Mucosa of descending colon (tissue), 3 donors: ENCODE measurements around the gene BCKDHB. TPM values are rescaled to one million over a fixed set of nuclear protein-coding genes. Genes with fewer than 3 reads are reported as not detected.

Experiments
- ATAC-seq: fragments of 200-7000 bp; cut with Tn5 transposase; one replicate; pipeline ENCODE4 v1.9.1; 2020; ENCODE audit warnings: mild to moderate bottlenecking, moderate library complexity
- DNase-seq, 3 donors: peaks; one replicate each; pipeline ENCODE4 v3.0.0-alpha.2; 2020
- H3K36me3 ChIP-seq: fragments of 200-600 bp; one replicate; pipeline ENCODE4 v1.8.0; 2021; ENCODE audit warnings: low read depth, mild to moderate bottlenecking
- H3K4me1 ChIP-seq: fragments of 200-600 bp; one replicate; pipeline ENCODE4 v1.8.0; 2021; ENCODE audit warnings: low read depth, mild to moderate bottlenecking
- H3K4me3 ChIP-seq: fragments of 200-600 bp; one replicate; pipeline ENCODE4 v1.8.0; 2021; ENCODE audit warnings: mild to moderate bottlenecking
- H3K9me3 ChIP-seq: fragments of 200-600 bp; one replicate; pipeline ENCODE4 v1.8.0; 2021; ENCODE audit warnings: mild to moderate bottlenecking
- intact Hi-C, 2 donors: fragments of 100-400 bp; cut with DNase I in 1 of 2; cut with micrococcal nuclease in 1 of 2; formaldehyde crosslinking; loops; one replicate each; pipeline versions ENCODE4 v1.11.0 to v1.11.1; 2022; cut with DNase I, micrococcal nuclease
- total RNA-seq, 3 donors: library from RNA; stranded (reverse); fragmentation: NEBNext Ultra II Directional in 2 of 3; extraction: Animal tissue kit (Norgen Biotek cat#: 25700) in 2 of 3; gene quantifications; one replicate each; pipeline versions ENCODE4 v1.2.1 to v1.2.4, GENCODE V29; 2021 to 2023
- TF ChIP-seq, protein P1 (sequence below): fragments of 200-600 bp; IDR thresholded peaks from one replicate; pipeline ENCODE4 v1.8.0; 2022; ENCODE audit warnings: antibody characterized with exemption, mild to moderate bottlenecking
- donor health status: DM: no; HTN: no; CAD: no; lungs with moderate emphysema.
- donor health status: DM: no; HTN: no; CAD: no.
- donor health status: DM: no; HTN: yes; CAD: no.

The BCKDHB gene
- total RNA-seq, 3 donors from 2014 or later, result 25.8 to 49.7 (median 45.1) TPM

DNA sequence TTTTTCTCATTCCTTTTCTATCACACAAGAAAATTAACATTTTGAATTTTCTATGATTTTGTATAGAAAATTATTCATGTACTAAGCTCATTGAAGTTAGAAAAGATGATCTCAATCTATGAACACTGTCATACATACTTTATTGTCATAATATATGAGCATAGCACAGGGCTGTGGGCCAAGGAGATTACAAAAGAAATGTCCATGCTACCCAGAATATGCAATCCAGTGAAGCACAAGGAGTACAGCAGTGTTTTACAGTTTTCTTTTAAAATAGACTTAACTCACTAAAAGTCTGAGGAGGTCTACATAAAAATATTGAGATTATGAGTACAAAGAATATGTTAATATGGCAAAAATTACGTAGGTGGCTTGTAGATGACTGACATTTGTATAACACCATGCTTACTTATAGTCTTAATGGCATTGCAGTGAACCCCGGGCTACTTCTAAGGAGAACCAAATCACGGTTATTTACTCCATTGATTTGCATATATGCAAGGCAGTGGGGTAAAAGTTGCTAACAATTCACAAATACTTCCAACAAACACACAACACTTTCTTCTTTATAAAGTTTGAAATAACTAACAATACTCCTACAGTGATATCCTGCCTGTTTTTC, 257.1 kb downstream of the BCKDHB start:
- DNase-seq (no peak), ATAC-seq (no peak)
- H3K4me3 ChIP-seq, result no peak overlapping the region
- no peaks in the 10 kb centered on the region for H3K36me3 ChIP-seq
- H3K4me1 ChIP-seq, result no peaks in the 10 kb centered on the region
- H3K9me3 ChIP-seq, result no peaks in the 10 kb centered on the region
- TF ChIP-seq, protein P1, sequence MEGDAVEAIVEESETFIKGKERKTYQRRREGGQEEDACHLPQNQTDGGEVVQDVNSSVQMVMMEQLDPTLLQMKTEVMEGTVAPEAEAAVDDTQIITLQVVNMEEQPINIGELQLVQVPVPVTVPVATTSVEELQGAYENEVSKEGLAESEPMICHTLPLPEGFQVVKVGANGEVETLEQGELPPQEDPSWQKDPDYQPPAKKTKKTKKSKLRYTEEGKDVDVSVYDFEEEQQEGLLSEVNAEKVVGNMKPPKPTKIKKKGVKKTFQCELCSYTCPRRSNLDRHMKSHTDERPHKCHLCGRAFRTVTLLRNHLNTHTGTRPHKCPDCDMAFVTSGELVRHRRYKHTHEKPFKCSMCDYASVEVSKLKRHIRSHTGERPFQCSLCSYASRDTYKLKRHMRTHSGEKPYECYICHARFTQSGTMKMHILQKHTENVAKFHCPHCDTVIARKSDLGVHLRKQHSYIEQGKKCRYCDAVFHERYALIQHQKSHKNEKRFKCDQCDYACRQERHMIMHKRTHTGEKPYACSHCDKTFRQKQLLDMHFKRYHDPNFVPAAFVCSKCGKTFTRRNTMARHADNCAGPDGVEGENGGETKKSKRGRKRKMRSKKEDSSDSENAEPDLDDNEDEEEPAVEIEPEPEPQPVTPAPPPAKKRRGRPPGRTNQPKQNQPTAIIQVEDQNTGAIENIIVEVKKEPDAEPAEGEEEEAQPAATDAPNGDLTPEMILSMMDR, result no peak
- intact Hi-C loops, result no loop called here

- no peak for ATAC-seq
- H3K9me3 ChIP-seq, result no peaks in the 10 kb centered on the region
- H3K4me1 ChIP-seq, result no peaks in the 10 kb centered on the region
- intact Hi-C loops, result no loop called here
- TF ChIP-seq, protein P1, result no peak
- H3K36me3 ChIP-seq, result no peaks in the 10 kb centered on the region
- no peak for DNase-seq
- H3K4me3 ChIP-seq, result no peak overlapping the region
Measured at GRCh38 chr6:80364149-80364548, 257.7 kb downstream of the BCKDHB start.

DNA sequence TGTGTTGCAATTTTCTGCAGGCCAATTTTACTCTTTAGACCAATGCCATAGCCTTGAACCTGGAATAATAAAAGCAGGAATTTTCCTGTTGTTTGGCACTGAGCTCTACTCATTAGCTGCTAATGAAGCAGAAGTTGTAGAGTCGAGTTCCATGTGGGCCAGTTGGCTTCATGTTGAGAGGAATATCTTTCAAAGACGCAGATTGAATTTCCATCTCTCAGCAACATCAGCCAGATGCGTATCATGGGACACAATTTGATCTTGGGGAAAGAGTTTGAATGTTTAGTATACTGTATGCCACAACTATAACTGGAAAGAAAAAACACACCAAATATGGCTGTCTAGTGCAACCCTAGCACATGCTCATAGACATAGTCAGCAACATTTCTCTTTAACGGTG, 259.6 kb downstream of the BCKDHB start:
- no peaks in the 10 kb centered on the region for H3K36me3 ChIP-seq
- DNase-seq, result no peak
- no peaks in the 10 kb centered on the region for H3K4me1 ChIP-seq
- ATAC-seq, result no peak
- intact Hi-C loops, result no loop called here
- H3K4me3 ChIP-seq, result no peak overlapping the region
- no peaks in the 10 kb centered on the region for H3K9me3 ChIP-seq
- TF ChIP-seq, protein P1, result no peak

DNA sequence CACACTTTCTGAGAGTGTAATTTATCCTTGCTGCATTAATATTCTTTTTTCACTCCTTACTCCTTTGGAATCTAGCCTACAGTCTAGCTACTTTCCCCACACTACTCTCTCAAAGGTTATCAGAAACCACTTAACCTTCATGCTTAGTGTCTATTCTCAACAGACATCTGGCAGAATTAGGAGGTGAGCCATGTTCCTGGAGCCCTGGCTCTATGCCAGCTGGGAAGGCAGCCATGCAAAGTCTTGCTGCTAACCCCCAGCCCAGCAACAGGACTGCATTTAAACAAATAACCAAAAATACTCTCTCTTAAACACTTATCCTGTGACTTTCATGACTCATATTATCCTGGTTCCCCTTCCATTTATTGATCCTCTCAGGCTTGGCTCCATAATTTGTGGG, 260.2 kb downstream of the BCKDHB start:
- no peak for ATAC-seq
- H3K36me3 ChIP-seq, result no peaks in the 10 kb centered on the region
- intact Hi-C loops, result no loop called here
- no peak for DNase-seq
- H3K4me3 ChIP-seq, result no peak overlapping the region
- H3K9me3 ChIP-seq, result no peaks in the 10 kb centered on the region
- TF ChIP-seq, protein P1, result no peak
- H3K4me1 ChIP-seq, result no peaks in the 10 kb centered on the region

DNA sequence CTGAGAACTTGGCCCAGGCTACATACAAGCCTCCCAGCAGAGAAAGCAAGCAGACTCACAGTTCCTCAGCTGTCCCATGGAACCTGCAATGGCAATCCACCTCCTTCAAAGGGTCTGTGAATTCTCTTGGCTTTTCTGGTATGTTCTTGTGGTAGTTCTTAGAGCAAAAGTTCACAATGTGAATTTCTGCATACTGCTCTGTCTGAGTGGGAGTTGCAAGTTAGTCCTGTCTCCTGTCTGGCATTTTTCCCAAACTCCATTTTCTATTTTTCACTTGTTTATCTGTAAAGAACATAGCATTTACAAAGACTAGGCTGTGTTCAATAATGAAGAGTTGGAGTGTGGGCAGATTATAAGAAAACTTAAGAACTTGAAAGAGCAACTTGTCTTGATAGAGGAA, 269.9 kb downstream of the BCKDHB start:
- H3K4me3 ChIP-seq, result no peak overlapping the region
- H3K4me1 ChIP-seq, result no peaks in the 10 kb centered on the region
- H3K36me3 ChIP-seq, result no peaks in the 10 kb centered on the region
- TF ChIP-seq, protein P1, result no peak
- DNase-seq, result no peak
- intact Hi-C loops, result no loop called here
- no peaks in the 10 kb centered on the region for H3K9me3 ChIP-seq
- no peak for ATAC-seq

GRCh38 chr6:80380566-80380965, 274.1 kb downstream of the BCKDHB start:
- DNase-seq (no peak), ATAC-seq (no peak)
- Histone ChIP-seq H3K9me3 (no peaks in the 10 kb centered on the region), H3K4me1 (no peaks in the 10 kb centered on the region), H3K4me3 (no peak overlapping the region), H3K36me3 (no peaks in the 10 kb centered on the region)
- intact Hi-C loops, result no loop called here
- TF ChIP-seq, protein P1, result no peak
